ENCODE measurements around the gene FAM174C.

DNA sequence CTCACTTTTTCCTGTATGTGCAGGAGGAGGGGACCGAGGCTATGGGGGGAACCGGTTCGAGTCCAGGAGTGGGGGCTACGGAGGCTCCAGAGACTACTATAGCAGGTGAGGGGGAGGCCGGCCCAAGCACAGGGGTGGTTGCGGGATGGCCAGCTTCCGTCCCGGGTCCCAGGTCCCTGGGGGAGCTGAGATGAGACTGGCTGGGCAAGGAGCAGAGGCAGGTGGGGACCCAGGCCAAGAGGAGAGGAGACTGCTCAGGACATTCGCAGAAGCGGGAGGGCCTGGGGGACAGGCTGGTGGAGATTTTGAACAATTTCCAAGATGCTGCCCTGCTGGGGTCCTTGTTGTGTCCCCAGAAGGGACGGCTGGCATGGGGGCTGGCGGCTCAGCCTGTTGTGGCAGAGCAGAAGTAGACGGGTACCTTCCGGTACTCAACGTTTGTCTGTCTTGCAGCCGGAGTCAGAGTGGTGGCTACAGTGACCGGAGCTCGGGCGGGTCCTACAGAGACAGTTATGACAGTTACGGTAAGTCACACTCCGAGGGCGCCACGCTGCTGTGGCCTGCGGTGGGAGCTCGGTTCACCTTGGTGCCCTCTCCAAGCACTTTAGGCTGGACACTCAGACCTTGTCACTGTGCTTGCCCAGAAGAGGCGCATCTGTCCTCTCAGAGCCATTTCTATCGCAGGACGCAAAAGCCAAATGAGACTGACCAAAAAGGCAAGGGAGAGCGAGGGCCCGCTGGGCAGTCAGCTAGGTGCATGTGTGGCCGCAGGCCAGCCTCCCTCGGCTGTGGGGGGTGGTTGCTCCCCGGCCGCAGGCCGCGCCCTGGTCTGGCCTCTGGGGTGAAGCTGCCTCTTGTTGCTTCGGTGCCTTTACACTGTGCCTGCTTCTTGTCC is 3.6 kb upstream of the FAM174C start:
- TF ChIP-seq POLR2A (IDR thresholded peaks at IDR 0.05; ENCODE audit: extremely low read depth, insufficient read length), result no peak
- TF ChIP-seq, protein P1, sequence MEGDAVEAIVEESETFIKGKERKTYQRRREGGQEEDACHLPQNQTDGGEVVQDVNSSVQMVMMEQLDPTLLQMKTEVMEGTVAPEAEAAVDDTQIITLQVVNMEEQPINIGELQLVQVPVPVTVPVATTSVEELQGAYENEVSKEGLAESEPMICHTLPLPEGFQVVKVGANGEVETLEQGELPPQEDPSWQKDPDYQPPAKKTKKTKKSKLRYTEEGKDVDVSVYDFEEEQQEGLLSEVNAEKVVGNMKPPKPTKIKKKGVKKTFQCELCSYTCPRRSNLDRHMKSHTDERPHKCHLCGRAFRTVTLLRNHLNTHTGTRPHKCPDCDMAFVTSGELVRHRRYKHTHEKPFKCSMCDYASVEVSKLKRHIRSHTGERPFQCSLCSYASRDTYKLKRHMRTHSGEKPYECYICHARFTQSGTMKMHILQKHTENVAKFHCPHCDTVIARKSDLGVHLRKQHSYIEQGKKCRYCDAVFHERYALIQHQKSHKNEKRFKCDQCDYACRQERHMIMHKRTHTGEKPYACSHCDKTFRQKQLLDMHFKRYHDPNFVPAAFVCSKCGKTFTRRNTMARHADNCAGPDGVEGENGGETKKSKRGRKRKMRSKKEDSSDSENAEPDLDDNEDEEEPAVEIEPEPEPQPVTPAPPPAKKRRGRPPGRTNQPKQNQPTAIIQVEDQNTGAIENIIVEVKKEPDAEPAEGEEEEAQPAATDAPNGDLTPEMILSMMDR (IDR thresholded peaks at IDR 0.05; ENCODE audit: low read depth, low read length), result no peak
- TF ChIP-seq MAX (IDR thresholded peaks at IDR 0.05; ENCODE audit: low read depth, low read length), result no peak

All from NB4 (cell line).